ENCODE results near the gene ZNF226.
"Not testable (repeated sequence)": the region's sequence is repeated elsewhere in the genome, so short reads cannot be mapped to it uniquely, and the experiment has no call there.

ZNF226 gene

DNA sequence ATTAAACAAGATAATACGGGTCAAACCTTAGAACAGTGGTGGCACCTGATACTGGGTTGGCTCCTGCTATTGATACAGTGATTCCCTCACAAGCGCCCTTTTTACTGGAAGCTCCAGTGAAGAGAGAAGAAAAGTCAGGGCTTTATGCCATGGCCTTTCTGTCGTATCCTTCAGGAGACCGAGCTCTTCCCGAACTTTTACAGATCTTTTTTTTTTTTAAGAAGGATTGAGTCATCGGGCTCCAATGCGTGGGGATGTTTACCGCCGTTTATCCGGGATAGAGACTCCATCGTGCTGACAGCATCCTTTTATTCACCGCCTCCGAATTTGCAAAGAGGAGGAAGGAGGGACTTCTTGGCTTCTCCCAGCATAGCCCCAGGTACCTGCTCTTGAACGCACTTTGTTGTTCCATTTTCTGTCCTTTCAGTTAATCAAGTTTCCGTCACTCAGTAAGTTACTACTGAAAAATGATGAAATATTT is 48.0 kb downstream of the ZNF226 start:
- no peak for DNase-seq

DNA sequence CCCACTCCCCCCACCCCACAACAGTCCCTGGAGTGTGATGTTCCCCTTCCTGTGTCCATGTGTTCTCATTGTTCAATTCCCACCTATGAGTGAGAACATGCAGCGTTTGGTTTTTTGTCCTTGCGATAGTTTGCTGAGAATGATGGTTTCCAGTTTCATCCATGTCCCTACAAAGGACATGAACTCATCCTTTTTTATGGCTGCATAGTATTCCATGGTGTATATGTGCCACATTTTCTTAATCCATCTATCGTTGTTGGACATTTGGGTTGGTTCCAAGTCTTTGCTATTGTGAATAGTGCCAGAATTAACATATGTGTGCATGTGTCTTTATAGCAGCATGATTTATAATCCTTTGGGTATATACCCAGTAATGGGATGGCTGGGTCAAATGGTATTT is 55.0 kb downstream of the ZNF226 start:
- not testable (repeated sequence) for DNase-seq

DNA sequence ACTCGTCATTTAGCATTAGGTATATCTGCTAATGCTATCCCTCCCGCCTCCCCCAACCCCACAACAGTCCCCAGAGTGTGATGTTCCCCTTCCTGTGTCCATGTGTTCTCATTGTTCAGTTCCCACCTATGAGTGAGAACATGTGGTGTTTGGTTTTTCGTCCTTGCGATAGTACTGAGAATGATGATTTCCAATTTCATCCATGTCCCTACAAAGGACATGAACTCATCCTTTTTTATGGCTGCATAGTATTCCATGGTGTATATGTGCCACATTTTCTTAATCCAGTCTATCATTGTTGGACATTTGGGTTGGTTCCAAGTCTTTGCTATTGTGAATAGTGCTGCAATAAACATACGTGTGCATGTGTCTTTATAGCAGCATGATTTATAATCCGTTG is 55.9 kb downstream of the ZNF226 start:
- DNase-seq, result not testable (repeated sequence)

DNA sequence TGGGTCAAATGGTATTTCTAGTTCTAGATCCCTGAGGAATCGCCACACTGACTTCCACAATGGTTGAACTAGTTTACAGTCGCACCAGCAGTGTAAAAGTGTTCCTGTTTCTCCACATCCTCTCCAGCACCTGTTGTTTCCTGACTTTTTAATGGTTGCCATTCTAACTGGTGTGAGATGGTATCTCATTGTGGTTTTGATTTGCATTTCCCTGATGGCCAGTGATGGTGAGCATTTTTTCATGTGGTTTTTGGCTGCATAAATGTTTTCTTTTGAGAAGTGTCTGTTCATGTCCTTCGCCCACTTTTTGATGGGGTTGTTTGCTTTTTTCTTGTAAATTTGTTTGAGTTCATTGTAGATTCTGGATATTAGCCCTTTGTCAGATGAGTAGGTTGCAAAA is 56.4 kb downstream of the ZNF226 start:
- DNase-seq, result not testable (repeated sequence)
